ENCODE data around the gene PLA2G12A.
A peak's percentile ranks its signal among the peaks of the same experiment; 100 is the strongest.

PLA2G12A gene

GRCh38 chr4:109729718-109730618 lies at the start of gene PLA2G12A:
PLA2G12A (minus strand) TSS chr4:109730070; CDS start chr4:109729809, 261 bp downstream.
- DNase-seq = peak; percentile 71

GRCh38 chr4:109764789-109765402 lies 35.0 kb upstream of the PLA2G12A start:
- no peak for DNase-seq

GRCh38 chr4:109764376-109764775 lies 34.5 kb upstream of the PLA2G12A start:
- no peak for DNase-seq

GRCh38 chr4:109760682-109761081 lies 30.8 kb upstream of the PLA2G12A start:
- peak; percentile 35 for DNase-seq

- no peak for DNase-seq
Measured at GRCh38 chr4:109755656-109756055, 25.8 kb upstream of the PLA2G12A start.

- no peak for DNase-seq
Measured at GRCh38 chr4:109754093-109754857, 24.4 kb upstream of the PLA2G12A start.

- DNase-seq = no peak
Measured at GRCh38 chr4:109752525-109752924, 22.7 kb upstream of the PLA2G12A start.

- DNase-seq = no peak
Measured at GRCh38 chr4:109751852-109752251, 22.0 kb upstream of the PLA2G12A start.

GRCh38 chr4:109750652-109751244 lies 20.9 kb upstream of the PLA2G12A start:
- DNase-seq = no peak

GRCh38 chr4:109749388-109750082 lies 19.7 kb upstream of the PLA2G12A start:
- no peak for DNase-seq

GRCh38 chr4:109748114-109748513 lies 18.2 kb upstream of the PLA2G12A start:
- DNase-seq = no peak

GRCh38 chr4:109746728-109747127 lies 16.9 kb upstream of the PLA2G12A start:
- no peak for DNase-seq

- no peak for DNase-seq
Measured at GRCh38 chr4:109745830-109746229, 16.0 kb upstream of the PLA2G12A start.

- DNase-seq = no peak
Measured at GRCh38 chr4:109739547-109739946, 9.7 kb upstream of the PLA2G12A start.

GRCh38 chr4:109738104-109738872 lies 8.4 kb upstream of the PLA2G12A start:
- no peak for DNase-seq

- no peak for DNase-seq
Measured at GRCh38 chr4:109735566-109736365, 5.9 kb upstream of the PLA2G12A start.

- no peak for DNase-seq
Measured at GRCh38 chr4:109733728-109734127, 3.9 kb upstream of the PLA2G12A start.

GRCh38 chr4:109730619-109731545 lies 1.0 kb upstream of the PLA2G12A start:
- no peak for DNase-seq

- peak; percentile 16 for DNase-seq
Measured at GRCh38 chr4:109729117-109729717, 653 bp downstream of the PLA2G12A start.

Data from activated CD4-positive, alpha-beta T cell treated with anti-CD3 and anti-CD28 coated beads, Interleukin-2, amount 50 U/mL, for 16 hours (primary cell).